GM06990 (cell line): ENCODE data around the gene PEDS1.

ENCODE experiments used
- DNase-seq: peaks from one replicate; pipeline ENCODE4 v3.0.0-alpha.2; 2011; ENCODE audit not compliant: insufficient read length; ENCODE audit errors: extremely low read depth
- H3K27me3 ChIP-seq: replicated peaks from 2 replicates; pipeline ENCODE4 v1.6.0; 2011; ENCODE audit warnings: low read length; ENCODE audit not compliant: control insufficient read depth, insufficient read depth
- H3K36me3 ChIP-seq: 2 replicates; pipeline ENCODE4 v1.5.1; 2011; ENCODE audit warnings: low read length; ENCODE audit not compliant: control insufficient read depth, insufficient read depth
- H3K4me3 ChIP-seq: replicated peaks from 2 replicates; pipeline ENCODE4 v1.5.1; 2011; ENCODE audit warnings: low read depth, mild to moderate bottlenecking, control low read depth, low read length
- CTCF ChIP-seq: IDR thresholded peaks from 2 replicates; pipeline ENCODE4 v1.5.1; 2011; ENCODE audit warnings: low read length, control low read depth, mild to moderate bottlenecking, inconsistent platforms; ENCODE audit not compliant: insufficient read depth, poor library complexity, severe bottlenecking

The PEDS1 gene

GRCh38 chr20:50124496-50124895 is 29.0 kb downstream of the PEDS1 start:
- Histone ChIP-seq H3K36me3 (peaks cover 30% of the 10 kb centered on the region), H3K27me3 (no peaks in the 10 kb centered on the region), H3K4me3 (no peak overlapping the region)
- no peak for DNase-seq
- no peak for TF ChIP-seq CTCF

GRCh38 chr20:50123418-50123817 is 30.1 kb downstream of the PEDS1 start:
- TF ChIP-seq CTCF, result no peak
- H3K4me3 ChIP-seq, result no peak overlapping the region
- no peaks in the 10 kb centered on the region for H3K27me3 ChIP-seq
- DNase-seq, result no peak
- peaks cover 23% of the 10 kb centered on the region for H3K36me3 ChIP-seq

- TF ChIP-seq CTCF, result no peak
- H3K27me3 ChIP-seq, result no peaks in the 10 kb centered on the region
- H3K4me3 ChIP-seq, result no peak overlapping the region
- no peak for DNase-seq
- H3K36me3 ChIP-seq, result peaks cover 18% of the 10 kb centered on the region
Observed at GRCh38 chr20:50122763-50123162, 30.8 kb downstream of the PEDS1 start.

GRCh38 chr20:50121858-50122271 is 31.7 kb downstream of the PEDS1 start:
- DNase-seq, result no peak
- no peak overlapping the region for H3K4me3 ChIP-seq
- TF ChIP-seq CTCF, result no peak

GRCh38 chr20:50120935-50121693 is 32.4 kb downstream of the PEDS1 start:
- DNase-seq, result no peak
- Histone ChIP-seq H3K4me3 (no peak overlapping the region), H3K27me3 (no peaks in the 10 kb centered on the region), H3K36me3 (peaks cover 13% of the 10 kb centered on the region)
- peak; percentile 76 for TF ChIP-seq CTCF

More at GRCh38 chr20:50121858-50122271, 31.7 kb downstream of the PEDS1 start:
- Histone ChIP-seq H3K27me3 (no peaks in the 10 kb centered on the region), H3K36me3 (peaks cover 15% of the 10 kb centered on the region)
